T-helper 1 cell treated with Interleukin-12 subunit alpha and Interleukin-12 subunit beta and Interleukin-4 antibody, amounts not matched to agents 30 ng/mL and 1 ng/mL, for 36 hours (primary cell): ENCODE results near the gene ZNF202. TPM values are rescaled to one million over a fixed set of nuclear protein-coding genes. Genes with fewer than 3 reads are reported as not detected.

Source experiments
- intact Hi-C: fragments of 100-400 bp; cut with micrococcal nuclease; formaldehyde crosslinking; loops from one replicate; pipeline ENCODE4 v1.15.1; 2024
- total RNA-seq: library from RNA; stranded (reverse); gene quantifications from 2 replicates; pipeline ENCODE4 v1.2.3, GENCODE V29; 2022

Gene ZNF202
- total RNA-seq, 1 donor from 2014 or later: 16.5 TPM

DNA sequence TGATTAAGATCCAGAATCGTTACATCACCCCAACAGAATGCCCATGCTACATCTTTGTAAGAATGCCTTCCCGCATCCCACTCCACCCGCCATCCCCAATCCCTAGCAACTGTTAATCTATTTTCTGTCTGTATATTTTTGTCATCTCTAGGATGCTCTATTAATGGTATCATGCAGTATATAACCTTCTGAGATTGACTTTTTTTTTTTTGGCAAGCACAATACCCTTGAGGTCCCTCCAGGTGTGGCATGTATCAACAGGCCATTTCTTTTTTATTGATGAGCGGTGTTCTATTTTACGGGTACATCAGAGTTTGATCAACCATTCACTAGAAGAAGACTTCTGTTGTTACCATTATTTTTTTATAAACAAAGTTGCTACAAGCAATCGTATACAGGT lies 56.9 kb downstream of the ZNF202 start:
- intact Hi-C loops: no loop called here

DNA sequence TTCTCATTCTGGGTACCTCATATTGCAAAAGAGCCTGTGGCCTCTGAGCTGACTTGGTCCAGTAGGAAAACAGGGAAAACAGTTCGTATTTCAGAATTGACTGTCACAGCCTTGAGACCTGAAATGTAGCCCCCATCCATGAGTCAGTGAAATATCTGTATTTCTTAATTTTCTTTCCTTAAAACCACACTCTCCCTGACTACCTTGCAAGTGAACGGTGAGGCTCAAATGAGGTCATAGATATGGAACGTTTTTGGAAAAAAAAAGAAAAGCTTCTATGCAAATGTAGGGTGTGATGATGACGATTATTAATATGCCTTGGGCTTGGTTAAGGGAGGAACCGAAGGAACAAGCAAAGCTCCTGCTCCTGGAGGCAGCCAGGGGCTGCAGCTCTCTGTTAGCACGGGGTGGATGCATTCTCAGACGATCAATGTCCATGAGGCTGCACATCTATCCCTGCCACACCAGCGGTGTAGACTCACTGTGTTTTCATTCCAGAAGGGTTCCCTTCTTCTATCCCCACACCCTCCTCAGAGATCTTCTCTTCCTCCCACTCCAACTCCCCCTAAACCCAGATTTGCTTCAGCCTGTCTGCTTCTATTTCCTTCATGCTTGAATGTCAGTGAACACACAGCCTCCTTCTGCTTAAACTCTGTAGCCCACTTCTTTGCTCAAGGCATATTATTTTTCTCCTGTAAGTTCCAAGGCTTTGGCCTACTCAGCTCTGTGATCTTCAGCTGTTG lies 57.9 kb downstream of the ZNF202 start:
- intact Hi-C loops: no loop called here

DNA sequence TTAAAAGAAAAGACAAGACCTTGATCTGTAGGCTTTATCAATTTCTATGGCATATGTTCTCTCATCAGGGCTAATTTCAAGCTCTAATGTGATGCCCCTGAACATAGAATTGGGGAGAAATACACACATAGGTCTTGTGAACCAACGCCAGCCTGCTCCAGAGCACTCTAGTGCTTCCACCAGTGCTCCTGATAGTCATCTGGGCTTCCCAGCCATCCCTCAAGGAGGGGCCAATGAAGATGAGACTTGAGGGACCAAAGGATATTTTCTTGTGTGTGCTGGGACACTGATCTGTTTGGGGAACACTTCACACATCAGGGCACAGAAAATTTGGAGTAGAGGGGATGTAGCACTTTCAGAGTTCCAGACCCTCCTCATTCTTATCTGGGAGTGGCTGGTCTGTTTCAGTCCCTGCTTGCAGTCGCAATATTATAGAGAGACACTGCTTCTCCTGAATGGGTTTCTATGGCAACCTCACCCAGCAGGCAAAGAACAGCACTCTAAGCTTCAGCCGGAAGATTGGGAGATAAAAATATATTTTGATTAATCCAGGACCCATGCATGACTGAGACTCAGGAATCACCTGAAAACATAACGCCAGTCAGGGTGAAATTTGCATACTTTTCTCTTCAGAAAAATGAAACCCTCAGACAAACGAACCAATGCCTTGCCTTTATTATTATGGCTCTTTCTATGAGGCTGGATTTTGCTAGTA lies 58.6 kb downstream of the ZNF202 start:
- intact Hi-C loops: no loop called here

DNA sequence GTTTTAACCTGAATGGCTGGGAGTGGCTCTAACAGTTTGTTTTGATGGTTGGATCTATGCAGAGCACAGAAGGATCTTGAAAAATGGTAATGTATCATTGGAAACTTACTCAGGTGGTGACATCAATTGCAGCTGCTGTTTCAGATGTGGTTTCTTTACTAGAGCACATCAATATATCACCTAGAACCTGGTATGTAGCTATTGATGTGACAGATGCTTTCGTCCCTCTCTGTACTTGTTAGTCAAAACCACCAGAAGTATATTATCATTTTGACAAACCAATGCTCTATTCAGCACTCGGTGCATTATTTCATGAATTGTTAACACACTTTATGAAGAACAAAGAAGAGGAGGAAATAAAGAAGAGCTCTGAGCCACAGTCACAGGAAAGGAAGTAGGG lies 60.4 kb downstream of the ZNF202 start:
- intact Hi-C loops: no loop called here

DNA sequence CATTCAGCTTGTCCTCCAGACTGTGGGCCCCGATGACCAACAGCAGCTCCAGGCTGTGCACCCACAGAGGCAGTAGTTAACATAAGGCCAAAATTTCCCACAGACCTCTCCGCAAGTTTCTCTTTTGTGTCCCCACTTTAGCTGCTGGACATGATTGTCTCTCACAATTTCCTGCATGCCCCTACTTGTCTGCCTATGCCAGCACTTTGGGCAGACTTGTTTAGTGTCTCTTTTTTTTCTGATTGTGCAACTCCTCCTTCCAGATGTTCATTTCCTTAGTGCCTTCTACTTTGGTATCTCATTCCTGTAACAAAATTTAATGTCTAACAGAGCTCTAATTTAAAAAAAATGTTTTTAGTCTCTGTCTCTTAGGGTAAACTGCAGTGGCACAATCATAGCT lies 63.2 kb downstream of the ZNF202 start:
- intact Hi-C loops: no loop called here

DNA sequence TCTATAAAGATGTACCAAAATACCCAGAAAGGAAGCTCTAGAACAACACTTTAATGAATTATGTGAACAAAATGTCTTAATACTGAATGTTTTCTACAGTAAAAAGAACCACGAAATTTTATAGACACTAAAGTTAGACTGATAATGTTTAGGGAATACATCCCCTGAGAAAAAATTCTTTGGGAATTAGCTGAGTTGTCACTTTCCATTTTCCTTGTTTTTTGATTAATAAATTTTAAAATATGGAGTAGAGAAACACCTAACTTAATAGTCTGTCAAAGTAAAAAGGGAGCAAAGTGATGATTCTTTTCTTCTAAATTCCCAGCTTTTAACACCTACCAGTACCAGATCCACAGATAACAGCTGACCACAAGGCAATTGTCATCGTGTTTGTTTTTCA lies 64.0 kb downstream of the ZNF202 start:
- intact Hi-C loops: no loop called here

DNA sequence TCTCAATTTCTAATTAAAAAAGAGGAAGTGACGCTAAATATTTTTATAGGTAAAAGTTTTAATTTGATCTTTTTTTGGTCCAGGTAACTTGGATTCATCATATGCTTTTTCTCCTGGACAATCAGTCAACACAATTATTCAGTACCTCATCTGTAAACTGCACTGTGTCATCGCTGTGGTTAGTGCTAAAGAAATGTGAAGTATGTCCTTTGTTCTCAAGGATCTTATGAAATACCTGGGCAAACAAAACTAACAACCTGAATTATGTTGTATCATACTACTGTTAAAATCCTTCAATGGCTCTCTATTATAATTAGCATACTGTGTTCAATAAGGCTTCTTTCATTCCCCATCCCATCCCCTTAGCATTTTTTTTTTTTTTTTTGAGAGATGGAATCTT lies 67.2 kb downstream of the ZNF202 start:
- intact Hi-C loops: no loop called here

Other genes starting within 250 kb of the ZNF202 start
- not detected in 2 replicates for gene SCN3B, start 87.0 kb downstream of the ZNF202 start, total RNA-seq
- gene OR6X1, start 12.9 kb upstream of the ZNF202 start, total RNA-seq: not detected in 2 replicates
- gene OR6M1, start 64.7 kb upstream of the ZNF202 start, total RNA-seq: not detected in 2 replicates
- not detected in 2 replicates for gene TMEM225, start 144.0 kb upstream of the ZNF202 start, total RNA-seq
- gene OR8D4, start 160.5 kb upstream of the ZNF202 start, total RNA-seq: not detected in 2 replicates
- gene OR4D5, start 198.0 kb upstream of the ZNF202 start, total RNA-seq: not detected in 2 replicates
- not detected in 2 replicates for gene OR6T1, start 202.2 kb upstream of the ZNF202 start, total RNA-seq
- not detected in 2 replicates for gene OR10S1, start 236.1 kb upstream of the ZNF202 start, total RNA-seq